RPMI8226 (cell line): ENCODE results near the gene NFE2L1.
"Not testable (repeated sequence)": the region's sequence is repeated elsewhere in the genome, so short reads cannot be mapped to it uniquely, and the experiment has no call there.

Source experiments
- DNase-seq: peaks from one replicate; pipeline ENCODE4 v3.0.0-alpha.2; 2015

The NFE2L1 gene

GRCh38 chr17:48024149-48025039, 23.8 kb upstream of the NFE2L1 start:
- DNase-seq, result peak; percentile 78

DNA sequence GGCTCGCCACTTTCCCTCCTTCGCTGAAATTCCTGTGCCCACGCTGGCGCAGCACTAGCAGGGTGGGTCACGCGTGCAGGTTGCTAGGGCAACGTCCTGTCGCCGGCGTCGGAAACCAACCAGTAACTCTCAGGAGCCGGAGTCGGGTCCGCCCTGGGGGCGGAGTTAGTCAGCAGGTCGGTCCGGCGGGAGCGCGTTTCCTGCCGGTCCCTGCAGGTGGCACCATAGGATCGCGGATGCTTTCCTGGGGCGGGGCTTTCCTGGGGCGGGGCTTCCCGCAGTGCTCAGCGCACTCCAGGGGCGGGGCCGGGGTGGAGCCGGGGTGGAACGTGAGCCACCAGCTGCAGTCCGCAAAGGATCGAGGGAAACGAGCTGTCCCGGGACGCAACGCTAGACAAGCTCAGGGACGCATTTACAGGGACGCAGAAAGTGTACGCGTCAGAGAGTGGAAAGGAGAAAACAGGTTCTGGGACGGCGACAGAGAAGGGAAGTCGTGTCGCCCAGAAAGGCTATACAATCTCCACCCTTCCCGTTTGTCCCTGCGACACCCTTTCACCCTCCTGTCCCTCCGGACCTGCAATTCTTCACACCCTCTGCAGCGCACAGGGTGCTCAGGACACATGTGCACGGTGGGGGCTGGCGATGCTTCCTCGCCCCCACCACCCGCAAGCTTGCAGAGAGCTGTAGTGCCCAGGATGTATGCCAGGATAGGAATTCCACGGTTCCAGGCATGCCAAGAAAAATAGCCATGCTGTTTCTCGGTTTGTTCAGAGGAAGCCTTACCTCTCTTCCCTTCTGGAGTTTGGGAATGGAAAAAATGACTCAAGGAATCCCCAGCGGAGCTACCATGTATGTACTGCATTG, 22.9 kb upstream of the NFE2L1 start:
- peak; percentile 98 for DNase-seq

- no peak for DNase-seq
These were observed 22.2 kb upstream of the NFE2L1 start for GRCh38 chr17:48025904-48026501.

- DNase-seq, result peak; percentile 82
These were observed 21.4 kb upstream of the NFE2L1 start for GRCh38 chr17:48026502-48027321.

DNA sequence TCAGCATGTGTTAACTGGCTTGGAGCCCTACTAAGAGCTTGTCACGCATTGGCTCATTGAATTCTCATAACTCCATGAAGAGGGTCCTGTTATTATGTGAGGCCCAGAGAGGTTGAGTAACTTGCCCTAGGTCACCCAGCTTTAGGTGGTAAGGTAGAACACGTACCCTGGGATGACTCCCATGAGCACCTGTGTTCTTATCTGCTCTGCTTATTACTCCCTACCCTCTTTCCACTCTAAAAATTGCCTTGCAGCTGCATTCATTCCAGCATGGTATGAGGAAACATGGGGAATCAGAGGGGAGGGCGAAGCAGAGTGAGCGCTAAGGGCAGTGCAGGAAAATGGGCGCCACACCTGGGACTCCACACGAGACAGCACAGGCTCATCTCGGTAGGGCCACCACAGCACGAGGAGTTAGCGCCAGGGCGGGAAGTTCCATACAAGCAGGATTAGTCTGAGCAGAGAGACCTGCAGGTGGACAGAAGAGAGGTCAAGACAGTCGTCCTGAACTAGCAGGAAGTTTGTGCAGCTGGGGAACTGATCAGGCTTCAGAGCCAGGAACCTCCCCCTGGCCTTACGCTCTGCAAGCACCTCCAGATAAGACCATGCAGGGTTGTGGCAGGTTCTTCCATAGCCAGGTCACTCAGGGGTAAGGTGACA, 20.7 kb upstream of the NFE2L1 start:
- DNase-seq, result no peak

DNA sequence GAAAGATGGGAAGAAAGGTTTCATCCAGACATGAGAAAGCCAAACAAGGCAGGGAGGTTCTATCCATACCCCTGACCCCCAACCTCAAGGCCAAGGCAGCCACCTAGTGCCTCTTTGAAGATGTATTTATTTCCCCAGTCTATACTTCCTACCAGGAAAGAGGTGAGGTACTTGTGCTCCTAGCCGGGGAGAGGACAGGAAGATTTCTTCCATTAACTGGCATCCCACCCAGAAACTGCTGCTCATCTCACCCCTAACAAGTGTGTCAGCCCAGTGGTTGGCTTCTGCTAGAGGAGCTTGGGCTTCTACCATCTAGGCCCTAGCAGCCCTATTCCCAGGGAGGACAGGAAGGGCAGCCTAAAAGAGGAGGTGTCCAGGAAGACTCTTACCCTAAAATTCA, 19.4 kb upstream of the NFE2L1 start:
- DNase-seq, result no peak

DNA sequence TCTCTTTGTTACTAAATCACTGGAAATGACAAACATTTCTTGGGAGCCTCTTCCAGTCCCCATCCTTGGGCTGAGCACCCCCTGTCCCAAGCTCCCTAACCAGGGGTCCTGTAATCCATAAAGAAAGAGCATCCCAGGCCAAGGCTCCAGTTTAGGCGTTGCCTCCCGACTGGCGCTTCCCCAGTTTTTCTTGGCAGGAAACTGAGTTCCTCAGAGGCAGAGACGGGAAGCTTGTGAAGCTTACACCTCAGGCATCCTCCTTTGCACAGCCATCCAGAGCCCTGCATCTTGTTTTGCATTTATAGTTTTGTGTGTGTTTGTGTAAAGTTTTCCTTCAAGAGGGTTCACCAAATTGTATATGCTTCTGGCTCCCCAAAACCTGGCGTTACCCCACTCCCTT, 17.6 kb upstream of the NFE2L1 start:
- DNase-seq, result no peak

DNA sequence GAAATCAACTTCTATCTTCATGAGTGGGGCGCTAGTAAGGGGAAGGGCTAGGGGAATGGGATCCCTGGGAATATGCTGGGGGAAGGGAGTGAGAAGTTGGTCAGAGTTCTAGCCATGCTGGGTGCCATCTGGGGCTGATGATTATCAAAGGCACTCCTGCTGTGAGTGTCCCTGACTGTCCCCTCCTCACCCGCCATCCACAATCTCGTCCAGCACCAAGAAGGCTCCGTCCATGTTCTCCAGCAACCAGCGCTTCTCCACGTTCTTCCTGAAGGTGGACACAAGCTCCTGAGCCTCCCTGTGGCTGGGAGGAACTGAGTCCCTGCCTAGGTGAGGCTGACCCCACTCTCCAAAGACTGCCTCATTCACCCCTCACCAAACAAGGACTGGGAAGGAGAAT, 16.2 kb upstream of the NFE2L1 start:
- no peak for DNase-seq

DNA sequence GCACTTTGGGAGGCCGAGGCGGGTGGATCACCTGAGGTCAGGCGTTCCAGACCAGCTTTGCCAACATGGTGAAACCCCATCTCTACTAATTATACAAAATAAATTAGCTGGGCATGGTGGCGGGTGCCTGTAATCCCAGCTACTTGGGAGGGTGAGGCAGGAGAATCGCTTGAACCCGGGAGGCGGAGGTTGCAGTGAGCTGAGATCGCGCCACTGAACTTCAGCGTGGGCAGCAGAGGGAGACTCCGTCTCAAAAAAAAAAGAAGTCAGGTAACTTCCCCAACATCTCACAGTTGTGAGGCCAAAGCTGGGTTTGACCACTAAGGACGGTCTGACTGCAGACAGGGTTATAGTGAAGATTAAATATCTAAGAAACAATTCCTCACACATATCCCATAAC, 13.4 kb upstream of the NFE2L1 start:
- DNase-seq, result not testable (repeated sequence)

- no peak for DNase-seq
These were observed 11.5 kb upstream of the NFE2L1 start for GRCh38 chr17:48036693-48037035.

GRCh38 chr17:48037036-48037837, 10.9 kb upstream of the NFE2L1 start, which contains the start of gene COPZ2:
TSS of gene COPZ2 (minus strand) at chr17:48037797. CDS start at chr17:48037777, 20 bp downstream.
- peak; percentile 72 for DNase-seq

DNA sequence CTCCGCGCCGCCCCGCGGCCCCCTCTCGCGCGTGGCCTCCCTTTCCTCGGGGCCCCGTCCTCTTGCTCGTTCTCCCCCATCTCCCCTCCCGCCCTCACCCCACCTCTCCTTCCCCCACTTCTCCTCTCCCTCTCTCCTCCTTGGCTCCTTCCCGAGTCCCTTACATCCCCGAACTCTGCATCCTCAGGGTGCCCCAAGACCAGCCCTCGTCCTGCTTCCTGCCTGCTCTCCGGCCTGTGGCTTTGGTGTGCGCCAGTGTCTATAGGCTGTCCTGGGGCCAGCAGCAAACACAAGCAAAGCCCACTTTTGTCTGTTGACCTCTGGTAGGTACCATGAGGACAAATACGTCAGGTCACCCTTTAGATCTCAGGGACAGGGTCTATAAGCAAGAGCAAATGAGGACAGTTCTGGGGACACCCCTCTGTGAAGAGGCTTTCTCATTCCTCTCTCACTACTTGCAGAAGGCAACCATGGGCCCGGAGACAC, 10.3 kb upstream of the NFE2L1 start:
- DNase-seq, result no peak

DNA sequence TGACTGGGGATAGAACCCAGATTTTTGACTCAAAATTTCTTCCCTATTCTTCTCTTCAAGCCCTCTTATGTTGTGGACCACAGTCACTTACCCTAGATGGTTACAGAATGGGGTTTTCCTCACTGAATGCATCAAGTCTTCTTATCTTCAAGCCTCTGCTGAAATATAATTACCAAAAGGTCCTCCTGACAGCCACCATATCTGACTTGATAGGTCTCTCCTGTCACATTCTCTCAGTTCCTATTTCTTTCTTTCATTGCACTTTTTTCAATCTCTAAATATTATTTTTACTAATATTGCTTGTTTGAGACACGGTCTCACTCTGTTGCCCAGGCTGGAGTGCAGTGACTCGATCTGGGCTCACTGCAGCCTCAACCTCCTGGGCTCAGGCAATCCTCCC, 9.5 kb upstream of the NFE2L1 start:
- no peak for DNase-seq

- DNase-seq, result no peak
These were observed 5.0 kb upstream of the NFE2L1 start for GRCh38 chr17:48043176-48043575.

DNA sequence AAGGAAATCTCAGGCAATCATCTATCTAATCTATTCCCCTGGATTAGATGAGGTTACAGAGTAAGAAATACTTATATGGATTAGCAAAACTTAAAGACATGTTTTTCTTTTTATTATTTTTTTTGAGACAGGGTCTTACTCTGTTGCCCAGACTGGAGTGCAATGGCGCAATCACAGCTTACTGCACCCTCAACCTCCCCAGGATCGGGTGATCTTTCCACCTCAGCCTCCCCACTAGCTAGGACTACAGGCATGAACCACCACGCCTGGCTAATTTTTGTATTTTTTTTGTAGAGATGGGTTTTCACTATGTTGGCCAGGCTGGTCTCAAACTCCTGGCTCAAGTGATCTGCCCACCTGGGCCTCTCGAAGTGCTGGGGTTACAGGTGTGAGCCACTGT, 3.3 kb upstream of the NFE2L1 start:
- DNase-seq, result no peak

GRCh38 chr17:48045316-48046001, 2.7 kb upstream of the NFE2L1 start:
- DNase-seq, result no peak

- no peak for DNase-seq
These were observed 1.9 kb upstream of the NFE2L1 start for GRCh38 chr17:48046296-48046695.

- DNase-seq, result no peak
These were observed 932 bp upstream of the NFE2L1 start for GRCh38 chr17:48047113-48047740.

DNA sequence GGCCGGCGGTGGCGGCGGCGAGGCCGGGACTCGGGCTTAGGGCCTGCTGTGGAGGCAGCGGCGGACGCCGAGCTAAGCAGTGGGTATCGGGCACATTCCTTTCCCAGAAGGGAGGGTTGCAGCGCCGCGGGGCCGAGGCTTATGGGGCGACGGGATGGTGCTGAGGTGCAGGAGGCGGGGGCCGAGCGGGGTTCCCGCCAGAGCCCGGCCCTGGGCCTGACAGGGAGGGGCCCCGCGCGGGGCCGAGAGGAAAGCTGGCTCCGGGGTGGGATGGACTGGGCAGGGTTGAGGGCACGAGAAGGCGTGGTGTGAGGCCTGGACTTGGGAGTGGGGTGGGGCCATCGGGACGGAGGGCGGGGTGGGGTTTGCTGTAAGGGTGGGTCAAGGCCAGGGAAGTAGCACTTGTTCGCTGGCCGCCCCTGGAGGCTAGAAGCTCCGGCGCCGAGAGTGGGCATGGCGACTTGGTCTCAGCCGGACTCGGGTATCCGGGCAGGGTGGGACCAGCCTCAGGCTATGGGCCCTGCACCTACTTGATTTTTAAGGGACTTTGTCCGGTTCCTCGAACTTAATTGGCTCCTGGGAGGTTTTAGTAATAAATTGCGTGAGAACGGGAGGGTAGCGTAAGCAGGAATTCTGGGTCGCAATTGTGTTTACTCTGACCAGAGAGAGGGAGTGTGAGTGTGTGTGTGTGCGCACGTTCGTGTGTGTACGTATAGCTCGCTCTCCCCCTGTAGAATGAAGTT, 396 bp downstream of the NFE2L1 start:
- DNase-seq, result peak; percentile 89
